Pancreas (tissue), 10 donors: ENCODE measurements around the gene LRRC43. TPM values are rescaled to one million over a fixed set of nuclear protein-coding genes. Genes with fewer than 3 reads are reported as not detected.

Experiments
- ATAC-seq, 4 donors: fragments of 200-7000 bp; cut with Tn5 transposase; one replicate each; pipeline versions ENCODE4 v1.8.0 to v1.9.1; 2020; ENCODE audit warnings: mild to moderate bottlenecking in 4 of 4, moderate library complexity in 4 of 4
- DNase-seq, 6 donors: peaks; one replicate each; pipeline ENCODE4 v3.0.0-alpha.2; 2020
- FAIRE-seq: peaks from 2 replicates; lab custom pipeline; 2012; peaks lifted over from hg19 to GRCh38; lab: Jason Lieb, UNC
- H3K27ac ChIP-seq, 4 donors: fragments of 200-600 bp; sonication (generic); 1 replicate in 3 of 4; 2 replicates in 1 of 4; pipeline versions ENCODE4 v1.5.0 to v1.8.0; 2020
- H3K27me3 ChIP-seq, 4 donors: fragments of 200-600 bp; one replicate each; pipeline ENCODE4 v1.8.0; 2021
- H3K36me3 ChIP-seq, 3 donors: fragments of 200-600 bp; sonication (generic) in 1 of 3; one replicate each; pipeline versions ENCODE4 v1.5.0 to v1.8.0; 2020 to 2021
- H3K4me1 ChIP-seq, 3 donors: fragments of 200-600 bp; one replicate each; pipeline ENCODE4 v1.8.0; 2021
- H3K4me3 ChIP-seq, 4 donors: fragments of 200-600 bp; sonication (generic) in 2 of 4; one replicate each; pipeline versions ENCODE4 v1.5.0 to v1.8.0; 2020 to 2021
- H3K9me3 ChIP-seq, 4 donors: fragments of 200-600 bp; one replicate each; pipeline ENCODE4 v1.8.0; 2021
- CTCF ChIP-seq, 4 donors: fragments of 200-600 bp; sonication (generic) in 3 of 4; IDR thresholded peaks; one replicate each; pipeline versions ENCODE4 v1.5.0 to v1.8.0; 2021; ENCODE audit warnings: antibody characterized with exemption in 4 of 4
- WGBS, 2 donors: extraction: QIAGEN DNeasy Blood & Tissue Kit; methylation state at CpG; one replicate each; pipeline ENCODE4 v1.1.7; 2013; 5-methylcytosine and 5-hydroxymethylcytosine counted together
- intact Hi-C, 3 donors: fragments of 100-400 bp; cut with DNase I; formaldehyde crosslinking; loops; one replicate each; pipeline versions ENCODE4 v1.11.1 to v1.14.2; 2022
- polyA plus RNA-seq, 2 donors: library from polyadenylated mRNA; stranded (reverse); fragments of 200-250 nt; gene quantifications; one replicate each; pipeline ENCODE4 v1.2.3, GENCODE V29; 2013
- total RNA-seq, 6 donors: library from RNA; stranded (reverse); fragmentation: NEBNext Ultra II Directional in 4 of 6; extraction: Animal tissue kit (Norgen Biotek cat#: 25700) in 4 of 6; gene quantifications; one replicate each; pipeline versions ENCODE4 v1.2.1 to v1.2.4, GENCODE V29; 2021 to 2023
- donor health status: healthy with polysubstance abuse.
- donor health status: DM: no; HTN: no; CAD: no; lungs with moderate emphysema.
- donor health status: DM: no; HTN: no; CAD: no.
- donor health status: control.
- donor health status: control.
- donor health status: Bipolar disorder and iron deficiency.
- donor health status: DM: yes; HTN: yes; CAD: no.
- donor health status: DM: no; HTN: no; CAD: no.
- donor health status: DM: no; HTN: no; CAD: no.
- donor health status: DM: yes; HTN: yes; CAD: no.

The LRRC43 gene
- total and polyA plus RNA-seq, 8 donors, result 0.12 to 1.6 (median 0.52) TPM

- TF ChIP-seq CTCF (IDR thresholded peaks at IDR 0.05), result no peak
- intact Hi-C loops, result no loop called here
- no peak overlapping the region for H3K27ac ChIP-seq
- no peaks in the 10 kb centered on the region for H3K4me1 ChIP-seq
- H3K4me3 ChIP-seq, result no peak overlapping the region
- ATAC-seq, result no peak
- no peaks in the 10 kb centered on the region for H3K27me3 ChIP-seq
- peaks cover 0 to 13% (median 0%) of the 10 kb centered on the region in 3 donors for H3K36me3 ChIP-seq
- 77 to 82% methylated on average over 11 of the region's 11 CpGs for WGBS, 2 donors
- no peaks in the 10 kb centered on the region for H3K9me3 ChIP-seq
- no peak for DNase-seq
- no peak for FAIRE-seq
Observed at GRCh38 chr12:122244565-122245371, 61.8 kb downstream of the LRRC43 start.

GRCh38 chr12:122245553-122245952, 62.6 kb downstream of the LRRC43 start:
- no peaks in the 10 kb centered on the region for H3K4me1 ChIP-seq
- WGBS, 2 donors, result 81 to 92% methylated on average over 1 of the region's 1 CpG
- H3K4me3 ChIP-seq, result no peak overlapping the region
- no peak for TF ChIP-seq CTCF (IDR thresholded peaks at IDR 0.05)
- FAIRE-seq (no peak), DNase-seq (no peak), ATAC-seq (no peak)
- intact Hi-C loops, result no loop called here
- peaks cover 0 to 14% (median 0%) of the 10 kb centered on the region in 3 donors for H3K36me3 ChIP-seq
- no peaks in the 10 kb centered on the region for H3K27me3 ChIP-seq
- no peak overlapping the region for H3K27ac ChIP-seq
- H3K9me3 ChIP-seq, result no peaks in the 10 kb centered on the region

- no peak for DNase-seq
- peak in 2 of 4 donors; percentile 51 to 61 for ATAC-seq
- FAIRE-seq, result no peak
- Histone ChIP-seq H3K4me3 (no peak overlapping the region), H3K27ac (no peak overlapping the region), H3K27me3 (no peaks in the 10 kb centered on the region), H3K9me3 (no peaks in the 10 kb centered on the region), H3K36me3 (peaks cover 0 to 9% (median 0%) of the 10 kb centered on the region in 3 donors), H3K4me1 (no peaks in the 10 kb centered on the region)
- intact Hi-C loops, result no loop called here
- TF ChIP-seq CTCF (IDR thresholded peaks at IDR 0.05), result no peak
- WGBS, 2 donors, result 87 to 94% methylated on average over 6 of the region's 6 CpGs
Observed at GRCh38 chr12:122250047-122250446, 67.1 kb downstream of the LRRC43 start.

- FAIRE-seq (no peak), DNase-seq (no peak), ATAC-seq (peak in 2 of 4 donors; percentile 40 to 47)
- Histone ChIP-seq H3K4me1 (no peaks in the 10 kb centered on the region), H3K4me3 (no peak overlapping the region), H3K36me3 (peaks cover 0 to 9% (median 0%) of the 10 kb centered on the region in 3 donors), H3K27ac (no peak overlapping the region), H3K27me3 (no peaks in the 10 kb centered on the region), H3K9me3 (no peaks in the 10 kb centered on the region)
- no peak for TF ChIP-seq CTCF (IDR thresholded peaks at IDR 0.05)
- 89 to 94% methylated on average over 8 of the region's 8 CpGs for WGBS, 2 donors
- intact Hi-C loops, result no loop called here
Observed at GRCh38 chr12:122250536-122250935, 67.6 kb downstream of the LRRC43 start.

Other genes with a start within 250 kb of the LRRC43 start
- 10 to 100 TPM in 3 of 6 donors, 1 to 10 TPM in 3; 8.3 to 13.4 (median 10.5) TPM for gene BCL7A, start 161.2 kb upstream of the LRRC43 start, total RNA-seq
- gene BCL7A, start 161.2 kb upstream of the LRRC43 start, polyA plus RNA-seq, result 1 to 10 TPM; 6.9 to 8.3 TPM
- gene MLXIP, start 104.4 kb upstream of the LRRC43 start, total RNA-seq, result 10 to 100 TPM; 44.0 to 78.0 (median 55.5) TPM
- gene MLXIP, start 104.4 kb upstream of the LRRC43 start, polyA plus RNA-seq, result 10 to 100 TPM; 35.4 to 90.1 TPM
- not detected for gene IL31, start 8.9 kb upstream of the LRRC43 start, total RNA-seq
- gene IL31, start 8.9 kb upstream of the LRRC43 start, polyA plus RNA-seq, result not detected
- gene B3GNT4, start 20.6 kb downstream of the LRRC43 start, total RNA-seq, result under 1 TPM in 4 of 6 donors, not detected in 2; 0.06 to 0.28 (median 0.12) TPM
- gene B3GNT4, start 20.6 kb downstream of the LRRC43 start, polyA plus RNA-seq, result under 1 TPM; 0.34 to 0.61 TPM
- gene DIABLO, start 42.9 kb downstream of the LRRC43 start, total RNA-seq, result 10 to 100 TPM; 13.2 to 20.6 (median 18.0) TPM
- gene DIABLO, start 42.9 kb downstream of the LRRC43 start, polyA plus RNA-seq, result 10 to 100 TPM; 18.4 to 42.1 TPM
- 10 to 100 TPM in 1 of 6 donors, 1 to 10 TPM in 5; 4.5 to 12.0 (median 6.6) TPM for gene VPS33A, start 83.4 kb downstream of the LRRC43 start, total RNA-seq
- gene VPS33A, start 83.4 kb downstream of the LRRC43 start, polyA plus RNA-seq, result 1 to 10 TPM; 4.2 to 7.6 TPM
- 10 to 100 TPM; 29.6 to 43.9 (median 35.3) TPM for gene CLIP1, start 239.5 kb downstream of the LRRC43 start, total RNA-seq
- gene CLIP1, start 239.5 kb downstream of the LRRC43 start, polyA plus RNA-seq, result 10 to 100 TPM; 17.1 to 19.8 TPM